ENCODE data around the gene GAS7.

Gene GAS7

DNA sequence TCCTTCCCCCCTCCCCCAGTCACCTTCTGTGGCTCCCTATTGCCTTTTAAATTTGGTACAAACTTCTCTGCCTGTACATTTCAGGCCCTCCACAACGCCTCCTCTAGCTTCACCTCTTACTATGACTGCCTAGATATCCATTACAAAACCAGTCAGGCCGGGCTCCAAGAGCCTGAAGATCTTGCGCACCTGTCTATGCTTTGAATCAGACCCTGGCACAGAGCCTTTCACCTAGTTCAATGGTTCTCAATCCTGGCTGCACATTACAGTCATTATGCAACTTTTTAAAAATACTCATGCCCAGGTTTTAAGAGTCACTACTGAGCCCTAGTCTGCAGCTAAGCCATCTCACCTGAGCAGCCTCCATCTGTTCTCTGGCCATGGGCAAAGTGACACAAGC lies 1.6 kb upstream of the GAS7 start:
- no peak for DNase-seq

DNA sequence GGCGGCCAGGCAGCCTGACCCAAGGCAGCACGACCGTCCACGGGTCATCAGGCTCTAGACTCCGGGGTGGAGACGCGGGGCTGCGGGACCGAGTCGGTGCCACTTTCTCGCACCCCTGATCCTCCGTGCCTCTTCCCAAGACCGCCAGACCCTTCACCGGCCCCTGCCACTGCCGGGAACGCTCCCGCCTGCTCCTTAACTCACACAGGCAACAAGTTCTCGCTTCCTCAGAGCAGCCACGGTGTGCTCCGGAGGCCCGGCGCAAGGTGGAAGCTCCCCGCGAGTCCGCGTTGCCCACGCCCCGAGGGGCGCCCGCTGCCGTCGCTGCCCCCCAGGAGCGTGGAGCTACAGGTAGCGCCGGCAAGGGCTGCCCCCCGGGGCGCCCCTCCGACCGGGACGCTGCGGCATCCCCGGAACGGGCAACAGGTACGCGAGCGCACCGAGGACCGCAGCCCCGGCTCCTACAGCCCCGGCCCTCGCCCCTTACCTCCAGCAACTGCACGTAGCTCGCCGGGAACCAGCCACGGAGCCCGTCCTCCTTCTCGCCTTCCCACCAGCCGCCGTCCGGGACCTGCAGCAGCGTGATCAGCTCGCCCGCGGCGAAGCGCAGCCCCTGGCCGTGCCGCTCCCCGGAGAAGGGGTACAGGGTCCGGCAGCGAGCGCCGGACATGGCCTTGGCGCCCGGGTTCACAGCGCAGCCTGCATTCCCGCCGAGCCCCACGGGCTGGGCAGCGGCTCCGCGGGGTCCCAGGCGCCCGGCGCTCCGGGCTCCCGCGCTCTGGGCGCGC lies 491 bp downstream of the GAS7 start:
- peak in 2 of 3 donors; percentile 57 to 70 for DNase-seq

DNA sequence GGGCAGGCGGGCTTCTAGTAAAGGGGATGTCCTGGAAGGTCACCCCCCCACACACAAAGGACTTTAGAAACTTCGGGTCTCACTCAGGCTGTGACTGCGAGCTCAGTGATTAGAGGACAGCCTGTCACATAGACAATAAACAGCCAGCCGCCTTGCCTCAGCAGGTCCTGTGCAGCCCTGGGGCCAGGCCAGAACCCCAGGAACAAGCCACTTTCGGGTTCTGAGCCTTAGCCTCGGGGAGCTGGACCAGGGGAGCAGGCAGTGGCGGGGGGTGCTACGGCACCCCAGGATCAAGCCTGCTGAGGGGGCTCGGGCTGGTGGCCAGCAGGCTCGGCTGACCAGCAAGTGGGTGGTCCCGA lies 1.1 kb downstream of the GAS7 start:
- no peak for DNase-seq

DNA sequence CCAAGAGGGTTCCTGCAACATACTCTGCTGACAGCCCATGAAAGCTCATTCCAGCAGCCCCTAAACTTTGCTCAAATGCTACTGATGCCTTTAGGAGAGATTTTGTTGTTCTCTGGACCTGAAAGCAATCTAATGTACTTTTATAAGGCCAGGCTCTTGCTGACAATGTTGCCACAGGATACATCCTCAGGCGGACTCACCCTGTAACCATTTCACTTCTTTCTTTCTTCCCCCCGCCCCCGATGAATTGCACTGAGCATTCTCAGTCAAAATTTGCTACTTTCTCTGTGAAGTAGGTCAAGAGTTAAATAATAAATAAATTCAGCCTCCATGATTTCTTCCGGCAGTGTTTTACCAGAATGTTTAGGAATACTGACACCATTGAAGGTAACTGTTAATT lies 1.5 kb downstream of the GAS7 start:
- peak in 2 of 3 donors; percentile 27 to 37 for DNase-seq

GRCh38 chr17:10196384-10196895 lies 2.0 kb downstream of the GAS7 start:
- DNase-seq = peak in 1 of 3 donors; percentile 16

- DNase-seq = peak in 1 of 3 donors; percentile 28
Measured at GRCh38 chr17:10195090-10195805, 3.2 kb downstream of the GAS7 start.

DNA sequence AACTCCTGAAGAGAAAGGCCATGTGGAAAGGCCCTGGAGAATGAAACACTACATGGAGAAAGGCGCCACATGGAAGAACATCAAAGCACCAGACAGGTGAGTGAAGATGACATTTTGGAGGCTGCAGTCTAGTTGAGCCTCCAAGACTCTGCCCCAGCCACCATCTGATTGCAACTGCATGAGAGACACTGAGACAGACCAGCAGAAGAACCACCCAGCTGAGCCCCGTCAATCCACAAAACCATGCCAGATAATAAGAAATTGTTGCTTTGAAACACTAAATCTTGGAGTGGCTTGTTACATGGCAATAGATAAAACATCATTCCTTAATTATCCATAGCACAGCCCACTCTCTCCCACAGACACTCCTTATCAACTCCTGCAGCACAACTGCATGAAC lies 4.8 kb downstream of the GAS7 start:
- DNase-seq = no peak

DNA sequence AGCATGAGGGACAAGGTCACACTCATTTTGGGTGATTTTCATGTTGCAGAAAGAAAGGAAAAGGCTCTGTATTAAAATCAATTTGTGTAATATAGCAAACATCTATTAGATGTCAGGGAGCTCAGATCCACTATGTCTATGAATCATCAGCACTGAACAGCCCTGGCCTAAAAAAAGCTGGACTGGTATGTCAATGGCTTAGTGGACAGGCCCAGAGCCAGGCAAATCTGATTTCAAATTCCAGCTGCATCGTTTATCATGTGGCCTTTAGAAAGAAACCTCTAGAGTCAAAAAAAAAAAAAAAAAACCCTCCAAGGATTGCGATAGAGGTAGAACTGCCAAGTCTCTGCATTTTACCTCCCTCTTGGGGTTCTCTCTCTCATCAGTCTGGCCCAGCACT lies 5.4 kb downstream of the GAS7 start:
- peak in 1 of 3 donors; percentile 17 for DNase-seq

DNA sequence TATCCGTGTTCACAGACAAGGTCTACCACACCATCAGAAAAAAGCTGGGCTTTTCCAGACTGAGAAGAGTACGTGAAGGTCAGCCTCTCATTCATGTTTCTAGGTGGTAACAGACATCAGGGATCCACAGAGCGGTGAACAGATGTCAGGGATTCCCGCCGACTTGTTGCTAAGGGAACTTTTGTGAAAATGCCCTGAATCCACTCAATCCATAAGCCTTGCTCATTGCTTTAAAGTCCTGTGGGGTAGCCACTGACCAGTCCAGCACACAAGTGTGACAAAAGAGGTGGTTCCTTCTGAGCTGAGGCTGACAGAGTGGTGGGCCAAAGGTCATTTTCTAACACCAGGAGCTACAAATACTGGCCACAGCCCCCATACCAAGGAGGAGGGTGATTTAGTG lies 5.9 kb downstream of the GAS7 start:
- no peak for DNase-seq

- no peak for DNase-seq
Measured at GRCh38 chr17:10187456-10187855, 10.9 kb downstream of the GAS7 start.

- DNase-seq = peak in 1 of 3 donors; percentile 45
Measured at GRCh38 chr17:10186771-10187410, 11.5 kb downstream of the GAS7 start.

DNA sequence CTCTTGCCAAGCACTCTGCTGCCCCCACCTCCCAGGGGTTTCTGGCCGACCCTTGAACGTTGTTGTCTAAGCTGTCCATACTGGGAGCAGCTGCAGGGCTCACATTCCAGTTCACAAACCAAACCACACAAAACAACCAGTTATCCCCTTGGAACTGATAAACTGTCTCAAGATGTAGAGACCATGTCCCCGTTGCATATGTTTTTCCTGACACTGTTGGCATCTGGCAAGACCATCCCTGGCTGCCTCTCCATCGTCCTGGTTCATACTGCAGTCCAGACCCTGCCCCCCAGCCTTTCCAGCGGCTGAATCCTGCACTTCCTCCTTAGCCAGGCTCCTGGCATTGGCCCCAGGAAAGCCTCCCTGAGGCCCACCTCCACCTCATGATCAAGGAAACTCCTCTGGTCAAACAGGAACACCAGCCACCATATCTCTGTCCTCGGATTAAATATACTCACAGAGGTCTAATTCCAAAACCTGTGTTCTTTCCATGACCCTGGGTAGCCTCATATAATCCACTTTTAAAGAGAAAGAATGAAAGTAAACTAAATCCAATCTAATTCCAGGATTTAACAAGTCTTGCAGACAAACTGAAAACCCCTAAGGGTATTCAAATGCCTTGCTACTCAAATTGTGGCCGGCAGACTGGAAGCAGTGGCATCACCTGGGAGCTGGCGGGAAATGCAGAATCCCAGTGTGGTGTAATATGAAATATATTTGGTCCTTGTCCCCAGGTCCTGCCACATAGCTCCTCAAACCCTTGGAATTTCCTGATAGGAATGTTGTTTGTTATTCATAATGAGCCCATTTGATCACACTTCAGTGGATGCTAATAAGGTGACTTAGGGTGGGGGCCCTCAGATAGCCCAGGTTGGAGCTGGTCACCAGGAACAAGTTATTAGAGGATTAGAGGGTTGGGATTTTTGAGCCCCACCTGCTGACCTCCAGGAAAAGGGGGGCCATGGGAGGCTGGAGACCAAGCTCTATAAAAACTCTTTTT lies 14.2 kb downstream of the GAS7 start:
- DNase-seq = no peak

GRCh38 chr17:10182785-10183184 lies 15.6 kb downstream of the GAS7 start:
- DNase-seq = no peak

DNA sequence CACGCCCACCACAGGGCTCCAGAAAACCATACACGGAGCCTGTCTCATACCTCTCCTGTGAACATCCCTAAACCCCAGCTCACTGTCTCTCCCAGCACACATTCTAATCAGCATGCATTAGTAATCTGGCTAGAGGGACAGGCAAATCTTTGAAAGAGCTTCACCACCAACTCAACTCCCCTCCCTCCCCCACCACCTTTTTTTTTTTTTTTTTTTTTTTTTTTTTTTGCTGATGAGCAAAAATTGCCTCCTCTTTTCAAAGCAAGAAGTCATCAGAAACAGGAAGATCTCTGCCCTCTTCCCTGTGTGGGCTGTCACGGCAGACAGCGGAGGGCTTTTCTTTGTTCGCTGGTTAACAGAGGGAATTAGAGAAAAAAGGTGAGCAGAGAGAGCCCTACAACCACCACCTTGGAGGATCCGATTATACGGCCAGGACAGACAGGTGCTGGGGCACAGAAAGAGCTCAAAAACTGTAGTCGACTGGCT lies 19.9 kb downstream of the GAS7 start:
- DNase-seq = peak; percentile 63 to 70 (median 68)

- peak in 1 of 3 donors; percentile 40 for DNase-seq
Measured at GRCh38 chr17:10177913-10178505, 20.4 kb downstream of the GAS7 start.

- no peak for DNase-seq
Measured at GRCh38 chr17:10177131-10177912, 21.1 kb downstream of the GAS7 start.

GRCh38 chr17:10173913-10174312 lies 24.5 kb downstream of the GAS7 start:
- peak in 2 of 3 donors; percentile 61 to 62 for DNase-seq

DNA sequence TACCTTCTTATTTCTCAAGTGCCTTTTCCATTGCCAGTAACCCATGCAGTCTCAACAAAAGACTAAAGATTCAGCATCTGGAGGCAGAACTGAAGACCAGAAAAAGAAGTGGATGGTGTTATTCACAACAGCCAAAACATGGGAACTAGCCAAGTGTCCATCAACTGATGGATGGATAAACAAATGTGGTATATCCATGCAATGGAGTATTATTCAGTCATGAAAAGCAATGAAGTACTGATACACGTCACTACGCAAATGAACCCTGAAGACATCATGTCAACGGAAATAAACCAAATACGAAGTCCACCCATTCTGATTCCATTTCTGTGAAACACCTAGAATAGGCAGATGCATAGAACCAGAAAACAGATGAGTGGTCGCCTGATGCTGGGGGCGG lies 25.6 kb downstream of the GAS7 start:
- DNase-seq = no peak

DNA sequence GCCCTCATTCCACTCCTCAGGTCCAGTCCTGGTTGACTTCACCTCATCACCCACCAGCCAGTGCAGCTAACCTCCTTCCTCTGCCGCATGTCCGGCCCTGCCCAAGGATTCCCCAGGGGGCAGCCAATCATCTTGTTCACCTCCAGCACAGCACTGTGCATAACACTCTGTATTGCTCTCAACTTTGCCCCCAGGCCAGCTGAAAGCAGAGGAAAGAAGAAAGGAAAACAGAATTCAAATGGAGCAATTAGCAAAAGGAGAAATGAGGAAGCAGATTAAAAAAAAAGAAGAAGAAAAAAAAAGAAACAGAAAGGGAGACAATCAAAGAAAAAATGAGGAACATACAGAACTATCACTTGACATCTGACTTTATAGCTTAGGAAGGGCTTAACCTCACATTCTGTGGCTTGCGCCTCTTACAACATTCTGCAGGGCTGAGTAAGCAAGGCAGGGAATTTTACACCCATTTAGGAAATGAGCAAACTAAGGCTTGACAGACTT lies 26.1 kb downstream of the GAS7 start:
- DNase-seq = peak; percentile 84 to 98 (median 93)

DNA sequence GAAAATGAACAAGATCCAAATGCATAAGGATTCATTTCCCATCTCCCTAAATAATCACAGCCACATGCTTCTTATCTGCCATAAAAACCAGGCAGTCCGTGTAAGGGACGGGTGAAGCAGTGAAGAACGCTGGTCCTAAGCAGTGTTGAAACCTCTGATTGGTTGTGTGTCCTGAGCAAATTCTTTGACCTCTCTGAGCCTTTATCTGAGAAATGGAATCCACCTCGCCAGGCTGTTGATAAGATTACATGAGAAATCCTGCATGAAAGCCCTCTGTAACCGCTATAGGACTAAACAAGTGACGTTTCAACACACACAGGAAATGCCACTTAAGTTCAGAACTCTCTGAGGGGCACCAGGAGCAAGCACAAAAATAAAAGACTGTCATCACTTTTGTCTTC lies 26.8 kb downstream of the GAS7 start:
- DNase-seq = peak in 2 of 3 donors; percentile 36 to 50

DNA sequence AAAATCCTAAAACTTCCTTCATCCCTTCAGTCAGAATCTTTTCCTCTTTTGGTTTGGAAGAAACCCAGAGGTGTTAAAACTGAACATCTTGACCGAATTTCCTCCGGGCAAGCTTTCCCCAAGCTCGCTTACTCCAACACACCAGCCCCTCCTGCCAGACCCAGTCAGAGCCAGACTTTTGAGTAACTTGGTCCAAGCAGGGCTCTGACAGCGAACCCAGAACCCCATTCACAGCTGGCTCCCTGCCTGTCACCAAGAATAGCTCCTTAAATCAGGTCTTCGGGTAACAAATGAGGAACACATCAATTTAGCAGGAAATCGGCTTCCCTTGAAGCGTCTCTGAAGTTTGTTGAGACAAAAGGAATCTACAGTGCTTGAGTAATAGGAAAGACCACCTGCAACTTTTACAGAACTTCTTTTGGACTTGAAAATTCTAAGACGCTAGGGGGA lies 27.3 kb downstream of the GAS7 start:
- DNase-seq = peak in 2 of 3 donors; percentile 36 to 60

All from suppressor macrophage treated with lipopolysaccharide for 1 hour (primary cell).